ENCODE results near the gene UBAC1. TPM values are rescaled to one million over a fixed set of nuclear protein-coding genes. Genes with fewer than 3 reads are reported as not detected.

UBAC1 gene
- total RNA-seq, 1 experiment from 2014 or later, result 54.8 TPM

DNA sequence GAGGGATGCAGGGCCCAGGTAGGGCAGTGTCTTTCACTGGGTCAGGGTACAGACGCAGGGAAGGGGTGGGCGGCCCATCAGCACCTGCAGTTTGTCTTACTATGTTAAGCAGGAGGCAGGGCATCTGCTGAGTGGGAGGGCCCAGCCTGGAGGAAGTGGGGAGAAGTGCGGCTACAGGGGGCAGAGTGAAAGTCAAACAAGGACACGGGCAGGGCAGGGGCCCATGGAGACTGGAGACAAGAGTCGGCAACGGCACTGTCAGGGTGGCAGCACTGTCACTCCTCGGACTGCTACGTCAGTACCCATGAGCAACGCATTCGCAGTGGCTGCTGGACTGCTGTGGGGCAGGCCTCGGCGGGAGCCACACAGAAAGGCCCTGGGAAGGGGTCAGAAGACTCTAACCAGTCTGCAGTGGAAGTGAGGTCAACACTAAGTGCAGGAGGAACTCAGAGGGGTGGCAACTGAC lies 73.6 kb downstream of the UBAC1 start:
- Histone ChIP-seq H2AFZ (ENCODE audit: low read depth, low read length, poor library complexity, severe bottlenecking) (no peak overlapping the region), H3K9ac (ENCODE audit: low read length) (no peak overlapping the region), H3K79me2 (ENCODE audit: insufficient read depth, low read length) (peaks cover 100% of the 10 kb centered on the region), H3K4me2 (ENCODE audit: low read length) (no peak overlapping the region), H3K4me1 (ENCODE audit: control insufficient read depth in 1 of 2, insufficient read depth in 2 of 2, low read length in 2 of 2) (peaks cover 19 to 43% of the 10 kb centered on the region in 2 experiments), H4K20me1 (ENCODE audit: insufficient read depth) (peaks cover 4% of the 10 kb centered on the region; the same call in 1 of the 2 replicates), H3K9me3 (ENCODE audit: control insufficient read depth in 1 of 2, insufficient read depth in 1 of 2, low read depth in 1 of 2, low read length in 2 of 2) (no peaks in the 10 kb centered on the region), H3K27ac (ENCODE audit: low read depth, low read length) (no peak overlapping the region), H3K9me2 (ENCODE audit: insufficient read depth) (no peaks in the 10 kb centered on the region), H3K36me3 (ENCODE audit: control insufficient read depth in 1 of 2, insufficient read depth in 2 of 2, low read length in 2 of 2) (no peaks in the 10 kb centered on the region), H3K4me3 (replicated peaks in 1 of 2; ENCODE audit: low read depth in 1 of 2, low read length in 2 of 2) (no peak overlapping the region), H3K27me3 (ENCODE audit: insufficient read depth, low read length) (no peaks in the 10 kb centered on the region)
- intact Hi-C loops (cut with micrococcal nuclease), result no loop called here
- TF ChIP-seq CBX3 (IDR thresholded peaks at IDR 0.05; ENCODE audit: low read depth) (no peak), POLR2AphosphoS5 (IDR thresholded peaks at IDR 0.05; ENCODE audit: low read depth, low read length) (no peak), CTCF (IDR thresholded peaks at IDR 0.05 in 2 of 3, conservative IDR thresholded peaks at IDR 0.05 in 1 of 3; ENCODE audit: borderline replicate concordance in 1 of 3, insufficient read depth in 1 of 3, low read depth in 2 of 3, low read length in 2 of 3) (no peak), RAD21 (IDR thresholded peaks at IDR 0.05; ENCODE audit: low read depth) (no peak), EZH2 (IDR thresholded peaks at IDR 0.05) (no peak), SIN3A (IDR thresholded peaks at IDR 0.05; ENCODE audit: low read depth) (no peak), REST (IDR thresholded peaks at IDR 0.05; ENCODE audit: low read depth) (no peak), ZFX (IDR thresholded peaks at IDR 0.05) (no peak), ATF3 (IDR thresholded peaks at IDR 0.05) (no peak), EZH2phosphoT487 (IDR thresholded peaks at IDR 0.05; ENCODE audit: borderline replicate concordance) (no peak), SRF (IDR thresholded peaks at IDR 0.05; ENCODE audit: low read depth) (no peak), TCF7L2 (IDR thresholded peaks at IDR 0.05; ENCODE audit: borderline replicate concordance, extremely low read depth, insufficient read depth, insufficient read length) (no peak), POLR2A (IDR thresholded peaks at IDR 0.05; ENCODE audit: borderline replicate concordance, extremely low read depth, insufficient read depth, insufficient read length) (no peak), JUND (IDR thresholded peaks at IDR 0.05) (no peak), SP1 (IDR thresholded peaks at IDR 0.05; ENCODE audit: low read depth) (no peak)
- POLR2A ChIA-PET, result no interaction called here
- CTCF ChIA-PET, result no interaction called here
- DNase-seq (ENCODE audit: low read depth, low spot score) (no peak), ATAC-seq (no peak)
- BruUV-seq (replicated peaks), result no TSS peak
- RAD21 ChIA-PET (ENCODE audit: low non-redundant PET in 1 of 2, low total read pairs in 2 of 2, uncharacterized antibody in 2 of 2, unreplicated experiment in 2 of 2), result no interaction called here
